Ovary (tissue), 9 donors: Measurements from ENCODE around the gene LSM14B. TPM values are rescaled to one million over a fixed set of nuclear protein-coding genes. Genes with fewer than 3 reads are reported as not detected.

Source experiments
- DNase-seq, 5 donors: peaks; one replicate each; pipeline ENCODE4 v3.0.0-alpha.2; 2019 to 2020
- H3K27ac ChIP-seq, 2 donors: fragments of 200-600 bp; one replicate each; pipeline versions ENCODE4 v1.5.1 to v1.8.0; 2019 to 2022
- H3K27me3 ChIP-seq: fragments of 200-600 bp; one replicate; pipeline ENCODE4 v1.8.0; 2022
- H3K36me3 ChIP-seq: fragments of 200-600 bp; sonication (generic); one replicate; pipeline ENCODE4 v1.5.1; 2019
- H3K4me1 ChIP-seq: one replicate; pipeline ENCODE4 v1.8.1; 2013; ENCODE audit warnings: mild to moderate bottlenecking, moderate library complexity; ENCODE audit not compliant: insufficient read depth
- H3K4me3 ChIP-seq: fragments of 200-600 bp; sonication (generic); one replicate; pipeline ENCODE4 v1.5.1; 2017
- H3K9me3 ChIP-seq, 2 donors: fragments of 200-600 bp in 1 of 2; sonication (generic) in 1 of 2; one replicate each; pipeline versions ENCODE4 v1.5.1 to v1.8.1; 2013 to 2019; ENCODE audit warnings: mild to moderate bottlenecking in 1 of 2, moderate library complexity in 1 of 2
- EP300 ChIP-seq: sonication (generic); formaldehyde crosslinking; IDR thresholded peaks from one replicate; pipeline ENCODE4 v1.6.1; 2017; ENCODE audit warnings: antibody characterized with exemption
- POLR2A ChIP-seq: fragments of 450-650 bp; IDR thresholded peaks from one replicate; pipeline ENCODE4 v1.6.1; 2017; ENCODE audit warnings: antibody characterized with exemption, mild to moderate bottlenecking, moderate library complexity
- WGBS, 3 donors: extraction: QIAGEN DNeasy Blood & Tissue Kit in 1 of 3; methylation state at CpG; one replicate each; pipeline versions ENCODE4 v1.1.5 to v1.1.7; 2013 to 2017; 5-methylcytosine and 5-hydroxymethylcytosine counted together
- intact Hi-C, 4 donors: fragments of 100-400 bp; cut with DNase I; formaldehyde crosslinking; loops; one replicate each; pipeline versions ENCODE4 v1.11.0 to v1.15.1; 2022 to 2023
- polyA plus RNA-seq, 2 donors: library from polyadenylated mRNA; stranded (reverse); fragments of 200-250 nt in 1 of 2; fragments of 350-450 nt in 1 of 2; fragmentation: Illumina TruSeq in 1 of 2; extraction: RNeasy Lipid Tissue Mini Kit (QIAGEN cat#74804) in 1 of 2; gene quantifications; one replicate each; pipeline ENCODE4 v1.2.3, GENCODE V29; 2013 to 2014
- total RNA-seq, 7 donors: library from RNA; depleted of rRNA in 2 of 7; stranded (reverse); fragments of >200 nt in 2 of 7; fragmentation: NEBNext Ultra II Directional in 3 of 7; extraction: Animal tissue kit (Norgen Biotek cat#: 25700) in 3 of 7; gene quantifications; one replicate each; pipeline versions ENCODE4 v1.1.0 to v1.2.4, GENCODE V29; 2016 to 2023
- TF ChIP-seq, protein P1 (sequence below), 3 donors: fragments of 450-650 bp in 2 of 3; fragments of 200-600 bp in 1 of 3; IDR thresholded peaks; one replicate each; pipeline versions ENCODE4 v1.5.1 to v1.8.0; 2016 to 2022; ENCODE audit warnings: antibody characterized with exemption in 3 of 3, mild to moderate bottlenecking in 1 of 3
- donor health status: DM: no; HTN: no; CAD: no; lungs with moderate emphysema.
- donor health status: DM: no; HTN: no; CAD: no.
- donor health status: Bipolar disorder and iron deficiency.
- donor health status: DM: yes; HTN: yes; CAD: no.
- donor health status: DM: no; HTN: no; CAD: no.
- donor health status: DM: yes; HTN: yes; CAD: no.

Gene LSM14B
- total and polyA plus RNA-seq, 9 donors = 21.5 to 62.2 (median 55.5) TPM

- no peaks in the 10 kb centered on the region for H3K9me3 ChIP-seq
- peaks cover 14% of the 10 kb centered on the region for H3K4me1 ChIP-seq
- WGBS, 3 donors = 1 to 2% (median 1%) methylated on average over 59 to 71 of the region's 71 CpGs
- peak overlapping the region; percentile 98 to 100 for H3K27ac ChIP-seq
- peak overlapping the region; percentile 68 for H3K4me3 ChIP-seq
- no peaks in the 10 kb centered on the region for H3K27me3 ChIP-seq
- no peaks in the 10 kb centered on the region for H3K36me3 ChIP-seq
- intact Hi-C loops = loop anchor here in 3 of 4 donors (2.0 to 5.0 kb wide), 5 partner anchors 20 to 240 kb away; partner anchors contain the start of genes LSM14B (in 1 of the 3) and TAF4 (in 1 of the 3)
- TF ChIP-seq POLR2A (no peak), EP300 (no peak)
- TF ChIP-seq, protein P1, sequence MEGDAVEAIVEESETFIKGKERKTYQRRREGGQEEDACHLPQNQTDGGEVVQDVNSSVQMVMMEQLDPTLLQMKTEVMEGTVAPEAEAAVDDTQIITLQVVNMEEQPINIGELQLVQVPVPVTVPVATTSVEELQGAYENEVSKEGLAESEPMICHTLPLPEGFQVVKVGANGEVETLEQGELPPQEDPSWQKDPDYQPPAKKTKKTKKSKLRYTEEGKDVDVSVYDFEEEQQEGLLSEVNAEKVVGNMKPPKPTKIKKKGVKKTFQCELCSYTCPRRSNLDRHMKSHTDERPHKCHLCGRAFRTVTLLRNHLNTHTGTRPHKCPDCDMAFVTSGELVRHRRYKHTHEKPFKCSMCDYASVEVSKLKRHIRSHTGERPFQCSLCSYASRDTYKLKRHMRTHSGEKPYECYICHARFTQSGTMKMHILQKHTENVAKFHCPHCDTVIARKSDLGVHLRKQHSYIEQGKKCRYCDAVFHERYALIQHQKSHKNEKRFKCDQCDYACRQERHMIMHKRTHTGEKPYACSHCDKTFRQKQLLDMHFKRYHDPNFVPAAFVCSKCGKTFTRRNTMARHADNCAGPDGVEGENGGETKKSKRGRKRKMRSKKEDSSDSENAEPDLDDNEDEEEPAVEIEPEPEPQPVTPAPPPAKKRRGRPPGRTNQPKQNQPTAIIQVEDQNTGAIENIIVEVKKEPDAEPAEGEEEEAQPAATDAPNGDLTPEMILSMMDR (IDR thresholded peaks at IDR 0.05) = no peak
- peak in 4 of 5 donors; percentile 38 to 55 (median 54) for DNase-seq
Measured at GRCh38 chr20:62142252-62143080, 20.2 kb downstream of the LSM14B start.

GRCh38 chr20:62143081-62143956, 21.0 kb downstream of the LSM14B start, which contains the start of the genes PSMA7 and SS18L1:
PSMA7 (minus strand) TSS chr20:62143394; CDS start chr20:62143303, 91 bp downstream.
SS18L1 (plus strand) TSS chr20:62143769; CDS start chr20:62143821, 52 bp downstream.
- TF ChIP-seq POLR2A = peak; percentile 88
- TF ChIP-seq, protein P1 (IDR thresholded peaks at IDR 0.05) = no peak
- peak; percentile 83 to 90 (median 86) for DNase-seq
- 0 to 1% (median 0%) methylated on average over 71 to 147 of the region's 148 CpGs for WGBS, 3 donors
- Histone ChIP-seq H3K27me3 (no peaks in the 10 kb centered on the region), H3K4me1 (peaks cover 14% of the 10 kb centered on the region), H3K4me3 (peak within 1 kb of the TSS; percentile 68), H3K9me3 (no peaks in the 10 kb centered on the region), H3K36me3 (no peaks in the 10 kb centered on the region), H3K27ac (peak within 1 kb of the TSS; percentile 98 to 100)
- intact Hi-C loops = loop anchor here in 3 of 4 donors (2.0 to 5.0 kb wide), 5 partner anchors 21 to 239 kb away; partner anchors contain the start of genes LSM14B (in 1 of the 3) and TAF4 (in 1 of the 3)

GRCh38 chr20:62143957-62144825, 21.9 kb downstream of the LSM14B start:
- Histone ChIP-seq H3K9me3 (no peaks in the 10 kb centered on the region), H3K27ac (peak overlapping the region; percentile 98 to 100), H3K4me1 (peaks cover 17% of the 10 kb centered on the region), H3K36me3 (no peaks in the 10 kb centered on the region), H3K4me3 (peak overlapping the region; percentile 68), H3K27me3 (no peaks in the 10 kb centered on the region)
- peak; percentile 46 to 73 (median 58) for DNase-seq
- WGBS, 3 donors = 0 to 2% (median 1%) methylated on average over 49 to 103 of the region's 104 CpGs
- intact Hi-C loops = loop anchor here in 3 of 4 donors (2.0 to 5.0 kb wide), 5 partner anchors 21 to 238 kb away; partner anchors contain the start of genes LSM14B (in 1 of the 3) and TAF4 (in 1 of the 3)
- TF ChIP-seq POLR2A = no peak
- no peak for TF ChIP-seq EP300
- TF ChIP-seq, protein P1 (IDR thresholded peaks at IDR 0.05) = no peak
